Erythroblast (primary cell): Measurements from ENCODE around the gene CFAP52.
A peak's percentile ranks its signal among the peaks of the same experiment; 100 is the strongest.

Experiments
- DNase-seq, 2 experiments: peaks; one replicate each; lab custom pipeline; 2025; lab: John Stamatoyannopoulos, UW
- GATA1 ChIP-seq: IDR thresholded peaks from 2 replicates; pipeline ENCODE4 v1.6.1; 2011; ENCODE audit warnings: low read depth, mild to moderate bottlenecking, control low read depth, low read length, moderate library complexity
- POLR2A ChIP-seq: IDR thresholded peaks from 2 replicates; pipeline ENCODE4 v1.6.1; 2011; ENCODE audit warnings: mild to moderate bottlenecking, low read length

The CFAP52 gene

GRCh38 chr17:9576521-9577372, at the start of gene CFAP52:
Gene CFAP52 (plus strand): TSS chr17:9576642. CDS start chr17:9576696, 54 bp downstream.
- TF ChIP-seq GATA1 (no peak), POLR2A (no peak)
- DNase-seq = peak; percentile 84 to 89

DNA sequence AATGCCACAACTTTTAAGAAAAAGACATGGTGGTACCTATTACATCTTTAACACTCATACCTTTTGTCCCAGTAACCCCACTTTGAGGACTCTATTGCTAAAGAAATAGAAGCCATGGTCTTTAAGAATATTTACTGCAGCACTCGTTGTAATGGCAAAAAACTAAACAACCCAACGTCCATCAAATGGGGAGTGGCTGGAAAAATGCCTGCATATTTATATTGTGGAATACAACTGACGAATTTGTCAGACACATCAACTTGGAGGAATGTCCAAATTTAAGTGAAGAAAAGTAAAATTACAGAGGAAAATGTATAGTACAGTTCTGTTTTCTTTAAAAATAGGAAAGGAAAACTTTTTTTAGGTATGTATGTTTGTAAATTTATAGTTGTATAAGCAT, 48.7 kb upstream of the CFAP52 start:
- DNase-seq = no peak
- TF ChIP-seq GATA1 (no peak), POLR2A (no peak)

GRCh38 chr17:9529033-9529700, 47.3 kb upstream of the CFAP52 start:
- TF ChIP-seq POLR2A (no peak), GATA1 (no peak)
- peak; percentile 10 to 21 for DNase-seq

- TF ChIP-seq GATA1 = no peak
- no peak for TF ChIP-seq POLR2A
These were observed 45.4 kb upstream of the CFAP52 start for GRCh38 chr17:9531034-9531433.

GRCh38 chr17:9532715-9533114, 43.7 kb upstream of the CFAP52 start:
- no peak for TF ChIP-seq POLR2A
- no peak for TF ChIP-seq GATA1
- DNase-seq = no peak

More at GRCh38 chr17:9531034-9531433, 45.4 kb upstream of the CFAP52 start:
- DNase-seq = peak in 1 of 2 experiments; percentile 43

DNA sequence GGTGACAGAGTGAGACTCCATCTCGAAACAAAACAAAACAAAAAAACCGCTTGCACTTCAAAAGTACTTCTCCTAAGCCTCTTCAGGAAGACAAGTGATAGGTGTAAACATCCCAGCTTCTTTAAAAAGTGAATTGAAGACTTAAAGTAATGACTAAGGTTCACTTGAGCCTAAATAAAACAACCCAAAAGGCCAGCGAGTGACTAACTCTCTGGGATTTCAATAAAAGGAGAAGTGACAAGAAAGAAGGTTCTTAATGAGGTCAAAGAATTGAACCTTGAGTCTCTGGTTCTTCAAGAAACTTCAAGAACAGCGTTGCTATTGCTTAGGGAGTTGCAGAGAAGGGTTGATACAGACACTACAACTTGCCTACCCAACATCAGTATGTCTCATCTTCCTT, 43.0 kb upstream of the CFAP52 start:
- no peak for TF ChIP-seq GATA1
- TF ChIP-seq POLR2A = no peak
- no peak for DNase-seq

GRCh38 chr17:9536061-9536460, 40.4 kb upstream of the CFAP52 start:
- TF ChIP-seq GATA1 (no peak), POLR2A (no peak)
- no peak for DNase-seq

DNA sequence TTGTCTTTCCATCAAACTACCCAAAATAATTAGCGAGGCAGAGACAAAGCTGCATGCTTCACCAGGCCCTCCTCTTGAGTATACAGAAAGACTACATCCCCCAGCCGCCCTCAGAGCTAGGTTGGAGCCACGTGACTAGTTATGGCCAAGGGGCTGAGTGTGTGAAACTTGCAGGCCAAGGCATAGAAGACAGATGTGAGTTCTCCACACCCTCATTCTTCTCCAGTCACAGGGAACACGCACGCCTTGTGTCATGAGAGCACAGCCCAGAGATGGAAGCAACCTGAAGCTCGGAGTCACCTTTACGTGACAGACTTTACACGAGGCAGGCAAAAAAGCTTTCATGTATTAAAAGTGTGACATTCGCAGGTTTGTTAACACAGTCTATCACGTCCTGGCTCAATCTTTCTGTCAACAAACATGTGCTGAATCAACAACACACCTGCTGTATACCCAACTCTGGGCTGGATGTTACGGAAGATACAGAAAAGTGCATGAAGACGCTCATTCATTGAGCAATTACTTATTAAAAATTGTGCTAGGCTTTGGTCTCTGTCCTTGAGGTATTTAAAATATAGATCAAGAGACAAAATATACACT, 39.2 kb upstream of the CFAP52 start:
- DNase-seq = no peak
- TF ChIP-seq GATA1 (no peak), POLR2A (no peak)

DNA sequence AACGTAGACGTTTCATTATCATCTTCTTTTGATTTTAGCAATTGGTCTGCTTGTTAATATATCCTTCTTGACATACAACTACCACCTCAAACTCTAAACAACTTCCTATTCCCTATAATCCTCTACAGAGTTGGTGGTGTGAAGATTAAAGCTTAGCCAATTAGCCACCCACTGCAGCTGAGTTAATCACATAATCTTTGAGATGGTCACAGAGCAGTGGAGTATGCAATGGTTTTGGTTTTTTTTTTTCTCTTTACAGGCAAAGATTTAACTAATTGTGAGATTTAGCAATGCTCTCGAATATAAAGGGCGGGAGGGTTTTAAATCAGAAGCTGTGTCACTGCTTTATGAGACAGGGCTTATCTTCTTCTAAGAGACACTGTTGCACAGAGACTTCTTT, 37.8 kb upstream of the CFAP52 start:
- TF ChIP-seq POLR2A (no peak), GATA1 (no peak)
- DNase-seq = no peak

GRCh38 chr17:9541718-9542117, 34.7 kb upstream of the CFAP52 start:
- DNase-seq = no peak
- no peak for TF ChIP-seq GATA1

DNA sequence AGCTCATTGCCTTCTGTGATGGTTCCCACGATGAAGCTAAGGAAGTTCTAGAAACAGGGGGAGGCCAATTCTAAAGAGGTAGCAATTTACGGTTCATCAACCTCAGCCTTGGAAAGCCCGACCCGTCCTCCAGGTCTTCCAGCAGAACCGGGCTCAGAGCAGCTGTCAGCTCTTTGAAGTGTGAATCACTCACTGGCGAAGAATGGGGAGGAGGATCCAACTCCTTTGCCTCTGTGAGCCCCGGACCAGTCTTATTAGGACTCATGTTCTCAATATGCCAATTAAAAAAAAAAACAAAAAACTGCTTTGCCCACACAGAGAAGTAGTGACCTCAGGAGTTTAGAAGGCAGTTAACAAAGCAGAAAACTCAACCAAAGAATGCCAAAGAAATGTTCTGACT, 32.2 kb upstream of the CFAP52 start:
- no peak for TF ChIP-seq POLR2A
- no peak for TF ChIP-seq GATA1
- DNase-seq = no peak

- TF ChIP-seq POLR2A (no peak), GATA1 (no peak)
- DNase-seq = no peak
These were observed 27.2 kb upstream of the CFAP52 start for GRCh38 chr17:9549215-9549614.

DNA sequence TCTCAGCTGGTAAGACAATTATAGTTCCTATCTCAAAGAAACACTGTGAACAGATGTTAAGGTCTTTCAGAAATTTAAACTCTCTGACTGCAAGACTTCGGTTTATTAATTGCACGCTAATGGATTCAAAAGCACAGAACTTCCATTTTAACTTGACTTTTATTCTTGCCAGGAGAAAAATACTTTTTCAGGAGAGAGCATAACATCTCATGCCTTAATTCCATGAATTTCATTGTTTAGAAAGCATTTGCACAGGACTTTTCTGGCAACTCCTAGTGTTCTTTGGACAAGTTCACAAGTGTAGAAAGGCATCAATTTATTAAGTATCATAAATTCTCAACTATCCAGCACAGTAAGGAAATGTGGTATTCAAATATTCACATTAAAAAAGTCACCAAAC, 23.3 kb upstream of the CFAP52 start:
- TF ChIP-seq POLR2A (no peak), GATA1 (no peak)
- no peak for DNase-seq

DNA sequence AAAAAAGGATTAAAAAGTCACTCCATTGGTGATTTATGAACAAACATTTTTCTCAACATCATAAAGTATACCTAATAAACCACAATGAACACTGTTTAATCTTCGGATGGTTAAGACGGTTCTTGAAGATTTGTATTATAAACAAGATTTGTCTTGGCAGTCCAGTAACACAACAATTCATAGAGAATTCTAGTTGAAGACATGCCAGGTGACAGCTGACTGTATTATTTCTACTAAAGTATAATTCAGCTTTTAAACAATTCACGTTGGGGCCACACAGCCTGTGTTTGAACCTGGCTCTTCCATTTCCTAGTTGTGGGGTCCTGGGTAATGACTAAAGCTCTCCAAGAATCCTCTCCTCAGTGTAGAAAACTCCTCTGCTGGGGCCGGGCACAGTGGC, 22.8 kb upstream of the CFAP52 start:
- TF ChIP-seq GATA1 (no peak), POLR2A (no peak)

DNA sequence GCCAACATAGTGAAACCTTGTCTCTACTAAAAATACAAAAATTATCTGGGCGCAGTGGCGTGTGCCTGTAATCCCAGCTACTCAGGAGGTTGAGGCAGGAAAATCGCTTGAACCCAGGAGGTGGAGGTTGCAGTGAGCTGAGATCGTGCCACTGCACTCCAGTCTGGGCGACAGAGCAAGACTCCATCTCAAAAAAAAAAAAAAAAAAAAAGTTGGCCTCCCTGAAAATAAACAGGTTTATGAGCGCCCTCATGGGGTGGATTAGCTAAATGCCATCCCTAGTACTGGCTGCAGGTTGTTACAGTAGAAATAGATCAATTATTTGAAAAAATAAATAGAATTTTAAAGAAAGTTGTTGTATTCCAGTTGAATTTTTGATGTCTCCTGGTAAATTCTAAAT, 21.7 kb upstream of the CFAP52 start:
- DNase-seq = peak; percentile 58 to 69

More for the DNA sequence above, 22.8 kb upstream of the CFAP52 start:
- DNase-seq = no peak
